Activated T-cell treated with anti-CD3 and anti-CD28 coated beads, Interleukin-2, amount 50 U/mL, for 24 hours (primary cell): ENCODE measurements around the gene ADAP1.

Experiments
- DNase-seq: peaks from one replicate; pipeline ENCODE4 v3.0.0-alpha.2; 2020
- H3K27ac Mint-ChIP-seq: 2 replicates; pipeline ENCODE4 v1.8.0; 2020; ENCODE audit warnings: mild to moderate bottlenecking, mixed read lengths
- H3K27me3 Mint-ChIP-seq: 2 replicates; pipeline ENCODE4 v1.8.0; 2020; ENCODE audit warnings: mixed read lengths
- H3K36me3 Mint-ChIP-seq: 2 replicates; pipeline ENCODE4 v1.8.0; 2020; ENCODE audit warnings: low read depth, mixed read lengths
- H3K4me1 Mint-ChIP-seq: 2 replicates; pipeline ENCODE4 v1.8.0; 2020; ENCODE audit warnings: low read depth, mixed read lengths
- H3K4me3 Mint-ChIP-seq: 2 replicates; pipeline ENCODE4 v1.8.0; 2020; ENCODE audit warnings: mild to moderate bottlenecking, moderate library complexity, mixed read lengths
- H3K9me3 Mint-ChIP-seq: 2 replicates; pipeline ENCODE4 v1.8.0; 2020; ENCODE audit warnings: mixed read lengths

ADAP1 gene

DNA sequence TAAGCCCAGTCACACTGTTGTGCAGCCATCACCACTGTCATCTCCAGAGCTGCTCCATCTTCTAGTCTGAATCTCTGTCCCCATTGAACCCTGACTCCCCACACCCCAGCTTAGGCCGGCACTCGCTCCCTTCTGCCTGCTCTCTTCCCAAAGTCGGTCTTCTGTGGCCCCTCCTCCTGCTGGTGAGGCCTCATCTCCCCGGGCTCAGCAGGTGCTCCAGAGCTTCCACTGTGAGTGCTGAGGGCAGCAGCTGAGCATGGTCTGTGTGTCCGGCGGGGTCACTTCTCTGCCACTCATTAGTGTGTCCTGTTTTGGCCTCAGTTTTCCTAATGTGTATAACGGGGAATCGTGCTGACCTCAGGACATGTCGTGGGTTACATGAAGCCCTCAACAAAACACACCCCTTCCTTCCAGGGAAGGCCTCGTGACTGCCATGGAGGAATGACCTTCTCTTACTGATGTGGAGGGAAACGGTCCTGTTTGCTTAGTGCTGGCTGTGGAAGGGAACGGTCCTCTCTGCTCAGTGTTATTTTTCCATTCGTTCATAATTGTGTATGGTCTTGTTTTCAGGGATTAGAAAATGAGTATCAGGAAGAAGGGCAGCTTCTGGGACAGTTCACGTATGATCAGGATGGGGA is 82.5 kb downstream of the ADAP1 start:
- Mint-ChIP-seq H3K27ac (peak overlapping the region; percentile 73), H3K27me3 (no peaks in the 10 kb centered on the region), H3K36me3 (peaks cover 65% of the 10 kb centered on the region), H3K9me3 (no peaks in the 10 kb centered on the region), H3K4me3 (no peak overlapping the region), H3K4me1 (peaks cover 33% of the 10 kb centered on the region)
- no peak for DNase-seq

DNA sequence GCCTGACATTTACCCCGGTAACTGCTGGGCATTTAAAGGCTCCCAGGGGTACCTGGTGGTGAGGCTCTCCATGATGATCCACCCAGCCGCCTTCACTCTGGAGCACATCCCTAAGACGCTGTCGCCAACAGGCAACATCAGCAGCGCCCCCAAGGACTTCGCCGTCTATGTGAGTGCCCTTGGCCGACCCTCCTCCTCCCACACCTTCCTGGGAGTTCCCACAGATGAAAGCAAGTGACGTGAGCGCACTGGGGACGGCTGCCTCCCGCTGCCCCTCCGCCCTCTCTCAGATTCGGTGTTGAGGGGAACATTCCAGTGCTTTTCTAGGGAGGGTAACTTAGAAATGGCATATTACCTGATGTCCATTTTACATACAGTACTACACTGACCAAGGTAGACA is 85.1 kb downstream of the ADAP1 start:
- Mint-ChIP-seq H3K36me3 (peaks cover 80% of the 10 kb centered on the region), H3K9me3 (no peaks in the 10 kb centered on the region), H3K4me3 (no peak overlapping the region), H3K27me3 (no peaks in the 10 kb centered on the region), H3K4me1 (peaks cover 27% of the 10 kb centered on the region), H3K27ac (peak overlapping the region; percentile 81)
- DNase-seq: no peak

DNA sequence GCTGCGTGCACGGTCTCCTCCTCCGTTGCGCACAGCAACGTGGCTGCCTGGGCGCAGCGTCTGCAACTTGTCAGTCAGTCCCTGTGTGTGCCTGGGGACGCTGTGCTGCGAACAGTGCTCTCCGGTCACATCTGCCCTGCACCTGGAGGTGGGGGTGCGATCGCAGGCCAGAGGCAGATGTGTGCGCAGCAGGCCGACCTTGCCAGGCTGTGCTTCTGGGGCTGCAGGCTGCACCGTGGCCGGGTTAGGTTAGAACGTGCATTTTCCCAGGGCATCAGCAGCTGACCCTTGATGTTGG is 86.3 kb downstream of the ADAP1 start:
- Mint-ChIP-seq H3K9me3 (no peaks in the 10 kb centered on the region), H3K36me3 (peaks cover 82% of the 10 kb centered on the region), H3K4me1 (peaks cover 16% of the 10 kb centered on the region), H3K27ac (no peak overlapping the region), H3K27me3 (no peaks in the 10 kb centered on the region), H3K4me3 (no peak overlapping the region)
- DNase-seq: no peak

DNA sequence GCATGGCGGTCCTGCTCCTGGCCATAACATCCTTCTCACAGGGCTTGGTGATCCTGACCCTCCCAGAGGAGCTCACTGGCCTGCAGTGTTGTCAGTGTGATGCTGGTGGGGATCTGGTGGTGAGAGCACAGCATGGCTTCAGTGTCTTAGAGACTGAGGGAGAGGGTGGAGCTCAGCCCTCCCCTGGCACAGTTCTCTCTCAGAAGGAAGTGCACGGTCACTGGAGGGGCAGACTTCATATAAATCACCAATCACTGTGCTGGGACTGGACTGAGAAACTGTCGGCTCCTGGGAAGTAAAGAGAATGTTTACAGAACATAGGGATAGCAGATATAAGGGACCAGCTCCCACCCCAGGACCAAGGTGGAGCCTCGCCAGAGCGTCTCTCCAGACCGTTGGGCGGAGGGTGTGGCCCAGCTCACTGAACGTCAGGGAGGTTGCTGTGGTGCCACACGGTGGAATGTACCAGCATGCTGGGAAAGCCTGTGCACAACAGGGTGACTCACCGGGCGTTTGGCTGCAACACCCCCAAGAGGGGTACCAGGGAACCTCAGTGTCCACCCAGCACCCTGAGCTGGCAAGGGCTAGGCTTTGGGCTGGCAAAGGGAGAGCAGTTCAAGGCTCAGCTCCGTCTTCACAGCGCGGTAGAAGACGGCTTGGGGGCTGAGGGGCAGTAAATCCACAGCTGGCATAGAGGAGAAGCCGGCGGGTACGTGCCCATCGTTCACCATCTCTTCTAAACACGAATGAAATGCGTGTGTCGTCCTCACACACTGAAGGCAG is 86.9 kb downstream of the ADAP1 start:
- no peaks in the 10 kb centered on the region for H3K9me3 Mint-ChIP-seq
- H3K27ac Mint-ChIP-seq: peak overlapping the region; percentile 70
- no peaks in the 10 kb centered on the region for H3K27me3 Mint-ChIP-seq
- DNase-seq: no peak
- peaks cover 79% of the 10 kb centered on the region for H3K36me3 Mint-ChIP-seq
- H3K4me3 Mint-ChIP-seq: no peak overlapping the region
- peaks cover 14% of the 10 kb centered on the region for H3K4me1 Mint-ChIP-seq

DNA sequence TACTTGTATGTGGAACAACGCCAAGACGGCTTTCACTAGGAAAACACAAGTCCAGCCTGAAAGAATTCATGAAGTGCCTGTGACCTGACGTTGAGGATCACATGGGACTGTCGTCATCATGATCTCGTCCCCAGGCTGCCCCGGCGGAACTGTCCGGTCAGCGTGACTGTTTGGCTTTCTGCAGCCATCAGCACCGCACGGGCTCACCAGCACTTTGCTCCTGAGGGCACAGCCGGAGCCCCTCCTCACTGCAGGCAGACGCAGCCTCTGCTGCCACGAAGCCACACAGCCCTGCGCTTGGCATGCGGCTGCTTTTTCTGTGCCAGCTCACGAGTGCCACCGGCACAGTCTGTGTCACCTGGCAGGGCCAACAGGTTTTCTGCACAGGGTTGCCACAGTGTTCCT is 87.5 kb downstream of the ADAP1 start:
- Mint-ChIP-seq H3K4me3 (no peak overlapping the region), H3K9me3 (no peaks in the 10 kb centered on the region), H3K4me1 (peaks cover 14% of the 10 kb centered on the region), H3K27ac (no peak overlapping the region), H3K36me3 (peaks cover 79% of the 10 kb centered on the region), H3K27me3 (no peaks in the 10 kb centered on the region)
- DNase-seq: no peak

DNA sequence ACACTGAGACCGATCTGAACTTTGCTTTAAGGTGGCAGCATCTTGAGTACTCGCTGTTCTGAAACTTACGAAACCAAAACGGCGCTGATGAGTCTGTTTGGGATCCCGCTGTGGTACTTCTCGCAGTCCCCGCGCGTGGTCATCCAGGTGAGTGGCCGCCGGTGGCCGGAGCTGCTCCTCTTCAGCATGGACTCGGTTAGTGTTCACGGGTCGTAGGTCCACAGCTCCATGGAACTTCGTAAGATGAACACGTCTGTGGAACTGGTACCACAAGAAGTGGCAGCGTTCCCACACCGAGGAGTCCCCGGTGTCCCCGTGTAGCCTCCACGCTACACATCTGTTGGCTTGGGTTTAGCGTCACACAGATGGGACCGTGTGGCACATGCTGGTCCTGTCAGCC is 88.6 kb downstream of the ADAP1 start:
- Mint-ChIP-seq H3K9me3 (no peaks in the 10 kb centered on the region), H3K4me3 (no peak overlapping the region), H3K27me3 (no peaks in the 10 kb centered on the region), H3K36me3 (peaks cover 81% of the 10 kb centered on the region), H3K4me1 (peaks cover 12% of the 10 kb centered on the region), H3K27ac (no peak overlapping the region)
- DNase-seq: no peak

DNA sequence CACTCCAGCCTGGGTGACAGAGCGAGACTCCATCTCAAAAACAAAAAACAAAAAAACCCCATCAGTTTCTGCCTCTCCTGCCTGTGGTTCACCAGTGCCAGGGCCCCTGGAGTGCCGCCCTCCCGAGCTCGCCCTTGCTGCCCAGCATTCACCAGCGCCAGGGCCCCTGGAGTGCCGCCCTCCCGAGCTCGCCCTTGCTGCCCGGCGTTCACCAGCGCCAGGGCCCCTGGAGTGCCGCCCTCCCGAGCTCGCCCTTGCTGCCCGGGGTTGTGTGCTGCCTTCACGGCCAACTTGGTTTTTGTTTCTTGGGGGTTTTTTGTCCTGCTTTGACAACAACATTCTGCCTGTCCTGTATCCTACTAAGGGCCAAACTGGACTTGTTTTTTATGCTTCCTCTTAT is 91.4 kb downstream of the ADAP1 start:
- Mint-ChIP-seq H3K36me3 (peaks cover 93% of the 10 kb centered on the region), H3K4me1 (peaks cover 4% of the 10 kb centered on the region), H3K4me3 (no peak overlapping the region), H3K9me3 (no peaks in the 10 kb centered on the region), H3K27me3 (no peaks in the 10 kb centered on the region), H3K27ac (peak overlapping the region; percentile 52)
- DNase-seq: no peak

GRCh38 chr7:862157-862556 is 92.3 kb downstream of the ADAP1 start:
- Mint-ChIP-seq H3K4me3 (no peak overlapping the region), H3K4me1 (peaks cover 2% of the 10 kb centered on the region), H3K27ac (peak overlapping the region; percentile 50), H3K36me3 (peaks cover 90% of the 10 kb centered on the region), H3K27me3 (no peaks in the 10 kb centered on the region), H3K9me3 (no peaks in the 10 kb centered on the region)
- DNase-seq: no peak

GRCh38 chr7:861222-861621 is 93.3 kb downstream of the ADAP1 start:
- H3K27me3 Mint-ChIP-seq: no peaks in the 10 kb centered on the region
- no peak overlapping the region for H3K4me3 Mint-ChIP-seq
- peaks cover 2% of the 10 kb centered on the region for H3K4me1 Mint-ChIP-seq
- H3K36me3 Mint-ChIP-seq: peaks cover 93% of the 10 kb centered on the region
- H3K27ac Mint-ChIP-seq: no peak overlapping the region
- no peaks in the 10 kb centered on the region for H3K9me3 Mint-ChIP-seq
- no peak for DNase-seq

GRCh38 chr7:860149-860548 is 94.3 kb downstream of the ADAP1 start:
- H3K27me3 Mint-ChIP-seq: no peaks in the 10 kb centered on the region
- H3K36me3 Mint-ChIP-seq: peaks cover 91% of the 10 kb centered on the region
- H3K4me1 Mint-ChIP-seq: peaks cover 2% of the 10 kb centered on the region
- DNase-seq: no peak
- no peaks in the 10 kb centered on the region for H3K9me3 Mint-ChIP-seq
- H3K4me3 Mint-ChIP-seq: no peak overlapping the region
- H3K27ac Mint-ChIP-seq: no peak overlapping the region

- Mint-ChIP-seq H3K9me3 (no peaks in the 10 kb centered on the region), H3K27me3 (no peaks in the 10 kb centered on the region), H3K4me1 (peaks cover 2% of the 10 kb centered on the region), H3K4me3 (no peak overlapping the region), H3K27ac (peak overlapping the region; percentile 6), H3K36me3 (peaks cover 92% of the 10 kb centered on the region)
- no peak for DNase-seq
Measured at GRCh38 chr7:859359-860030, 95.0 kb downstream of the ADAP1 start.

DNA sequence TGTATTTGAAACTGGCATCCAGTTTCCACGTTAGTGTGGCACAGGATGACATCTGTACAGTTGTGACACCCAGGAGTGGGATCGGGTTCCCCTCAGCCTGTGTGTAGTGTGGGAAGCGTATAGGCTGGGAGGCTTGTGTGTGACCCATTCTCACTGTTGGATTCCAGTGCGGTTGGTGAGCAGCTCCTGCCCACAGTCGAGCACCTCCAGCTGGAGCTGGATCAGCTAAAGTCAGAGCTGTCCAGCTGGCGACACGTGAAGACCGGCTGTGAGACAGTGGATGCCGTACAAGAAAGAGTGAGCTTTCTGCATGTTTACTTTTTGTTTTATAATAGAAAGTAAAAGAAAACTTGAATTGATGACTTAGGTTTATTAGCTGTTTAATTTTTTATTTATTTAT is 96.8 kb downstream of the ADAP1 start:
- Mint-ChIP-seq H3K36me3 (peaks cover 94% of the 10 kb centered on the region), H3K4me1 (peaks cover 2% of the 10 kb centered on the region), H3K27ac (peak overlapping the region; percentile 4), H3K27me3 (no peaks in the 10 kb centered on the region), H3K4me3 (no peak overlapping the region), H3K9me3 (no peaks in the 10 kb centered on the region)
- DNase-seq: no peak

DNA sequence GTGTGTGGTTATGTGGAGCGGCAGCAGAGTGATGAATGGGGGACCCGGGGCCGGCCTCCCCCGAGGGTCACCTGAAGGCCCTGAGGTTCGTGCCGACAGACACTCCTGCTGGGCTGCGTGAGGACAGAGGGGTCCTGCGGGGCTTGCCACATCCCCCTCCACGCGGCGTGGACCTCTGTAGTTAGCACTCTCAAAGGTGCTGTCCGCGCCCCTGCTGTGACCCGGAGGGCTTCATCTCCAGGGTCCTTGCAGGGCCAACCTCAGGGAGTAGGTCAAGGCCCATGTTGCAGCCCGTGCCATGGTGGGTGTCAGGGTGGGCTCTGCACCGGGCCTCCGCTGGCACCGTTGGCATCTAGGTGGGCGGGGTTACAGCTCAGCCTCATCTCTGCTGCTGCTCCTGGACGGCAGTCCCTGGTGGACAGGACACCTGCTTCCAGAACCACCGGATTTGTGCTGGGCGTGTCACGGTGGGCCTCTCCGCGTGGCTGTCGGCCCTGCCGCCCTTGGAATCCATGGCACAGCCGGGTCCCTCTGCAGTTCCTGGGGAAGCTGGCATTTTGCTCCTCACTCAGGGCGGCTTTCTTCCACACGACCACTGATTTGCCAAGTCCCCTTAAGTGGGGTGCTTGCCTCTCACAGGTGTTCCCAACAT is 97.9 kb downstream of the ADAP1 start:
- Mint-ChIP-seq H3K4me3 (no peak overlapping the region), H3K9me3 (no peaks in the 10 kb centered on the region), H3K27ac (no peak overlapping the region), H3K27me3 (no peaks in the 10 kb centered on the region), H3K4me1 (peaks cover 2% of the 10 kb centered on the region), H3K36me3 (peaks cover 94% of the 10 kb centered on the region)
- DNase-seq: no peak

DNA sequence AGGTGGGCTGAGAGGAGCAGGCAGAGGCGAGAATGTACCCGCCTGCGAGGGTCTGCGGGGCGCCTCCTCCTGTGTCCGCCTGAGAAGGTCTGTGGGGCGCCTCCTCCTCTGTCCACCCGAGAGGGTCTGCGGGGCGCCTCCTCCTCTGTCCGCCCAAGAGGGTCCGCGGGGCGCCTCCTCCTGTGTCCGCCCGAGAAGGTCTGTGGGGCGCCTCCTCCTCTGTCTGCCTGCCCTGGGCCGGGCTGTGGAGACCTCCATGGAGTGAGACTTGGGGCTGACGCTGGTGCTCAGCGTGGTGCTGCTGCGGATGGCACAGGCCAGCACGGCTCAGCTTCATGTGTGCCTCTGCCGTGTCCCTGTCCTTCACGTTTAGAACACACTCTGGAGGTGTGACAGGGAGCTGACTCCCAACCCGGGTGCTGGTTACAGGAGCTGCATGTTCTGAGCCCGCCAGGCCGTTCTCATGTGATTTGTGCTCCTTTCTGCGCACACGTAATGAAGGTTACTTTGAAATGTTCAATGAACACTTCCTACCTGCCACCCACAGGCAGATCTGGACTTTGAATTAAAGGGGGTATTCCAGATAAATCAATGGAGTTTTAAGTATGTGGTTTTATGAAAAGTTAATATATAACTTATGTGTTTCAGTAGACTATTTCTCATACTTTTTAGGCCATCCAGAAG is 98.7 kb downstream of the ADAP1 start:
- no peak overlapping the region for H3K27ac Mint-ChIP-seq
- no peak overlapping the region for H3K4me3 Mint-ChIP-seq
- no peaks in the 10 kb centered on the region for H3K9me3 Mint-ChIP-seq
- peaks cover 2% of the 10 kb centered on the region for H3K4me1 Mint-ChIP-seq
- DNase-seq: no peak
- H3K36me3 Mint-ChIP-seq: peaks cover 94% of the 10 kb centered on the region
- no peaks in the 10 kb centered on the region for H3K27me3 Mint-ChIP-seq
